MM.1S (cell line): ENCODE measurements around the gene TMEM14B.

Experiments used
- DNase-seq: peaks from one replicate; pipeline ENCODE4 v3.0.0-alpha.2; 2015
- H2AFZ ChIP-seq: fragments of 300-600 bp; sonication (generic); 2 replicates; pipeline ENCODE4 v1.6.0; 2016; ENCODE audit warnings: antibody characterized with exemption, low read length
- H3F3A ChIP-seq: fragments of 300-600 bp; sonication (generic); 2 replicates; pipeline ENCODE4 v1.6.1; 2016; ENCODE audit warnings: mild to moderate bottlenecking, antibody characterized with exemption, low read length, moderate library complexity, mixed read lengths; ENCODE audit not compliant: insufficient read depth
- H3K27ac ChIP-seq: fragments of 300-600 bp; sonication (generic); 2 replicates; pipeline ENCODE4 v1.5.1; 2016; ENCODE audit warnings: mild to moderate bottlenecking, low read length
- H3K27me3 ChIP-seq: fragments of 300-600 bp; sonication (generic); replicated peaks from 2 replicates; pipeline ENCODE4 v1.6.0; 2016; ENCODE audit warnings: low read length; ENCODE audit not compliant: insufficient read depth
- H3K36me3 ChIP-seq: fragments of 300-600 bp; sonication (generic); replicated peaks from 2 replicates; pipeline ENCODE4 v1.6.1; 2016; ENCODE audit warnings: mild to moderate bottlenecking, low read length, mixed read lengths; ENCODE audit not compliant: insufficient read depth
- H3K4me1 ChIP-seq: fragments of 300-600 bp; sonication (generic); 2 replicates; pipeline ENCODE4 v1.6.1; 2016; ENCODE audit warnings: low read length, mixed read lengths
- H3K4me2 ChIP-seq: fragments of 300-600 bp; sonication (generic); 2 replicates; pipeline ENCODE4 v1.6.0; 2016; ENCODE audit warnings: low read depth, low read length
- H3K4me3 ChIP-seq: fragments of 300-600 bp; sonication (generic); 2 replicates; pipeline ENCODE4 v1.5.1; 2016; ENCODE audit warnings: low read length, mixed read lengths
- H3K79me2 ChIP-seq: fragments of 300-600 bp; sonication (generic); 2 replicates; pipeline ENCODE4 v1.6.1; 2016; ENCODE audit warnings: mixed run types, low read length, mixed read lengths
- H3K9ac ChIP-seq: fragments of 300-600 bp; sonication (generic); 2 replicates; pipeline ENCODE4 v1.6.1; 2016; ENCODE audit warnings: low read length, mixed read lengths
- H3K9me2 ChIP-seq: fragments of 300-600 bp; sonication (generic); replicated peaks from 2 replicates; pipeline ENCODE4 v1.6.1; 2016; ENCODE audit warnings: mild to moderate bottlenecking, low read length, mixed read lengths; ENCODE audit not compliant: insufficient read depth
- H3K9me3 ChIP-seq: fragments of 300-600 bp; sonication (generic); replicated peaks from 2 replicates; pipeline ENCODE4 v1.6.1; 2016; ENCODE audit warnings: mild to moderate bottlenecking, low read length, mixed read lengths; ENCODE audit not compliant: insufficient read depth
- H4K20me1 ChIP-seq: fragments of 300-600 bp; sonication (generic); 2 replicates; pipeline ENCODE4 v1.6.1; 2016; ENCODE audit warnings: mild to moderate bottlenecking, low read length, moderate library complexity, mixed read lengths; ENCODE audit not compliant: insufficient read depth
- EZH2 ChIP-seq: fragments of 300-600 bp; sonication (generic); optimal IDR thresholded peaks from 2 replicates; pipeline ENCODE3; 2017; ENCODE audit warnings: low read depth, mild to moderate bottlenecking, antibody characterized with exemption, low read length, mixed read lengths
- EZH2phosphoT487 ChIP-seq: fragments of 300-600 bp; sonication (generic); IDR thresholded peaks from 2 replicates; pipeline ENCODE4 v1.6.1; 2018; ENCODE audit warnings: antibody characterized with exemption, low read length
- TF ChIP-seq, protein P1 (sequence below): fragments of 300-600 bp; sonication (generic); IDR thresholded peaks from 2 replicates; pipeline ENCODE4 v1.5.1; 2016; ENCODE audit warnings: antibody characterized with exemption, low read length, mixed read lengths

The TMEM14B gene

DNA sequence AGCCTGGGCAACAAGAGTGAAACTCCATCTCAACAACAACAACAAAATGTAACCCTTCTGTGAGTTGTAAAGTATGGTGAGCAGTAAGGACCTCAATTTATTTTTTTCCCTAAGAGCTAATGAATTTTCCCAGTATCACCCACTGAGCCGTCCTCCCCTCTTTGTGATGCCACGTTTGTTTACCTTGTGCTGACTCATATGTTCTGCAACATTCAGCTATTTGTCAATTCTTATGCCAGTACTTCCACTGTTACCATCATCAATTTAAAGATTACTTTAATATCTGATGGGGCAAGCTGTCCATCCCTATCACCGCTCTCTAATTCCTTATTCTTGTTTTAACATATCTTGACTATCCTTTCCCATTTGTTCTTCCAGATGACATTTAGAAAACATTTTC lies 53.2 kb downstream of the TMEM14B start:
- Histone ChIP-seq H3K27me3 (no peaks in the 10 kb centered on the region), H3K27ac (no peak overlapping the region)
- no peak for DNase-seq

DNA sequence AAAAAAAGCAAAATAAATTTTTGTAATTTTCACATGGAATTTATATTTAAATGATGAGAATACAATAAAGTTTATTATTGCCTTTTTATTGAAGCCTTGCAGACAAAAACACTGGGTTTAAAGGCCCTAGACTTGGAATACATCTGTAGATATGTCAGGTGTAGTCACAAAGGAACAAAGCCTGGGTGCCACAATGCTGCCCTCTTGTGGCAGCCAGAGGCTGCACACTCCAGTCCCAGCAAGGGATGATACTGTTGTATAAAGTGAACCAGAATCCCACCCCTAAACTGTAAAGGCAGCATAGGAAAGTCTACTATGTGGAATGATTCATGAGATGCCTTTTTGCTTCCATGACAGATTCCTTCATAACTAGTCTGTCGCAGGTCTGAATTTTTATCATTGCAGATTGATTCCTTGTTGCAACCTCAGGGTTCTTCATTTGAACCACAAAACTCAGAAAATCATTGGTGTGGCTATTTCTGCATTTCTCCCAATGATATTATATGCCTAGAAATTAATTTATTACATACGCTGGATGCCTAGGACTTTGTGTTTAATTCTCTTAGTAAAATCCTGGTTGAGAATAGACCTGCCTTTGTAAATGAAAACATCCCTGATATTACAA lies 53.7 kb downstream of the TMEM14B start:
- no peaks in the 10 kb centered on the region for H3F3A ChIP-seq
- no peaks in the 10 kb centered on the region for H4K20me1 ChIP-seq
- H3K36me3 ChIP-seq: no peaks in the 10 kb centered on the region
- H3K4me2 ChIP-seq: no peak overlapping the region
- H3K4me1 ChIP-seq: no peaks in the 10 kb centered on the region
- H3K9ac ChIP-seq: no peak overlapping the region
- H3K27ac ChIP-seq: no peak overlapping the region
- TF ChIP-seq EZH2phosphoT487 (no peak), EZH2 (no peak)
- TF ChIP-seq, protein P1, sequence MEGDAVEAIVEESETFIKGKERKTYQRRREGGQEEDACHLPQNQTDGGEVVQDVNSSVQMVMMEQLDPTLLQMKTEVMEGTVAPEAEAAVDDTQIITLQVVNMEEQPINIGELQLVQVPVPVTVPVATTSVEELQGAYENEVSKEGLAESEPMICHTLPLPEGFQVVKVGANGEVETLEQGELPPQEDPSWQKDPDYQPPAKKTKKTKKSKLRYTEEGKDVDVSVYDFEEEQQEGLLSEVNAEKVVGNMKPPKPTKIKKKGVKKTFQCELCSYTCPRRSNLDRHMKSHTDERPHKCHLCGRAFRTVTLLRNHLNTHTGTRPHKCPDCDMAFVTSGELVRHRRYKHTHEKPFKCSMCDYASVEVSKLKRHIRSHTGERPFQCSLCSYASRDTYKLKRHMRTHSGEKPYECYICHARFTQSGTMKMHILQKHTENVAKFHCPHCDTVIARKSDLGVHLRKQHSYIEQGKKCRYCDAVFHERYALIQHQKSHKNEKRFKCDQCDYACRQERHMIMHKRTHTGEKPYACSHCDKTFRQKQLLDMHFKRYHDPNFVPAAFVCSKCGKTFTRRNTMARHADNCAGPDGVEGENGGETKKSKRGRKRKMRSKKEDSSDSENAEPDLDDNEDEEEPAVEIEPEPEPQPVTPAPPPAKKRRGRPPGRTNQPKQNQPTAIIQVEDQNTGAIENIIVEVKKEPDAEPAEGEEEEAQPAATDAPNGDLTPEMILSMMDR: peak; percentile 97
- no peaks in the 10 kb centered on the region for H3K79me2 ChIP-seq
- DNase-seq: peak; percentile 41
- no peak overlapping the region for H2AFZ ChIP-seq
- H3K9me2 ChIP-seq: no peaks in the 10 kb centered on the region
- no peak overlapping the region for H3K4me3 ChIP-seq
- no peaks in the 10 kb centered on the region for H3K9me3 ChIP-seq
- no peaks in the 10 kb centered on the region for H3K27me3 ChIP-seq

More for the DNA sequence above, 53.2 kb downstream of the TMEM14B start:
- Histone ChIP-seq H3F3A (no peaks in the 10 kb centered on the region), H3K79me2 (no peaks in the 10 kb centered on the region), H3K9me3 (no peaks in the 10 kb centered on the region), H3K36me3 (no peaks in the 10 kb centered on the region), H3K4me1 (no peaks in the 10 kb centered on the region), H3K9me2 (no peaks in the 10 kb centered on the region), H3K4me2 (no peak overlapping the region), H2AFZ (no peak overlapping the region), H3K9ac (no peak overlapping the region), H4K20me1 (no peaks in the 10 kb centered on the region), H3K4me3 (no peak overlapping the region)
- TF ChIP-seq EZH2phosphoT487 (no peak), EZH2 (no peak)
- TF ChIP-seq, protein P1: no peak
